ENCODE data around the gene ANXA5.

ANXA5 gene

GRCh38 chr4:121633653-121634052 lies 63.1 kb downstream of the ANXA5 start:
- Histone ChIP-seq H2AFZ (ENCODE audit: low read depth, low read length) (no peak overlapping the region), H3K9me3 (ENCODE audit: insufficient read depth, low read length, severe bottlenecking) (no peaks in the 10 kb centered on the region), H3K27ac (ENCODE audit: low read length) (no peak overlapping the region), H3K4me2 (ENCODE audit: insufficient read depth, low read length) (no peak overlapping the region), H3K36me3 (ENCODE audit: insufficient read depth, low read length) (no peaks in the 10 kb centered on the region), H3K4me3 (ENCODE audit: low read depth in 1 of 2, low read length in 2 of 2) (no peak overlapping the region), H3K9ac (ENCODE audit: low read depth, low read length) (no peak overlapping the region), H3K4me1 (ENCODE audit: insufficient read depth, low read length) (no peaks in the 10 kb centered on the region), H3K79me2 (ENCODE audit: insufficient read depth, low read length) (no peaks in the 10 kb centered on the region), H4K20me1 (ENCODE audit: insufficient read depth, low read length) (no peaks in the 10 kb centered on the region), H3K27me3 (ENCODE audit: insufficient read depth, low read length, poor library complexity) (no peaks in the 10 kb centered on the region)
- DNase-seq (no peak), ATAC-seq (ENCODE audit: insufficient read depth, low read depth) (no peak)
- TF ChIP-seq EZH2 (IDR thresholded peaks at IDR 0.05; ENCODE audit: borderline replicate concordance, low read depth, low read length, severe bottlenecking) (no peak), CTCF (IDR thresholded peaks at IDR 0.05; ENCODE audit: borderline replicate concordance, extremely low read depth, low read length, poor library complexity, severe bottlenecking) (no peak)

- Histone ChIP-seq H3K9me3 (ENCODE audit: insufficient read depth, low read length, severe bottlenecking) (no peaks in the 10 kb centered on the region), H3K79me2 (ENCODE audit: insufficient read depth, low read length) (no peaks in the 10 kb centered on the region), H3K4me2 (ENCODE audit: insufficient read depth, low read length) (no peak overlapping the region), H4K20me1 (ENCODE audit: insufficient read depth, low read length) (no peaks in the 10 kb centered on the region), H3K4me1 (ENCODE audit: insufficient read depth, low read length) (no peaks in the 10 kb centered on the region), H3K27me3 (ENCODE audit: insufficient read depth, low read length, poor library complexity) (no peaks in the 10 kb centered on the region), H3K9ac (ENCODE audit: low read depth, low read length) (no peak overlapping the region), H3K36me3 (ENCODE audit: insufficient read depth, low read length) (no peaks in the 10 kb centered on the region), H2AFZ (ENCODE audit: low read depth, low read length) (no peak overlapping the region), H3K27ac (ENCODE audit: low read length) (no peak overlapping the region), H3K4me3 (ENCODE audit: low read depth in 1 of 2, low read length in 2 of 2) (no peak overlapping the region)
- DNase-seq (no peak), ATAC-seq (ENCODE audit: insufficient read depth, low read depth) (no peak)
- TF ChIP-seq EZH2 (IDR thresholded peaks at IDR 0.05; ENCODE audit: borderline replicate concordance, low read depth, low read length, severe bottlenecking), result no peak
- no peak for TF ChIP-seq CTCF (IDR thresholded peaks at IDR 0.05; ENCODE audit: borderline replicate concordance, extremely low read depth, low read length, poor library complexity, severe bottlenecking)
Observed at GRCh38 chr4:121632636-121633035, 64.1 kb downstream of the ANXA5 start.
